ENCODE results near the gene TM2D3. TPM values are rescaled to one million over a fixed set of nuclear protein-coding genes. Genes with fewer than 3 reads are reported as not detected.

Gene TM2D3
- total RNA-seq, 1 experiment from 2014 or later: 48.8 TPM

- Mint-ChIP-seq H3K27ac (ENCODE audit: unreplicated experiment) (no peak overlapping the region), H3K27me3 (ENCODE audit: unreplicated experiment) (no peaks in the 10 kb centered on the region), H3K36me3 (ENCODE audit: insufficient read depth, unreplicated experiment) (peaks cover 73% of the 10 kb centered on the region), H3K9me3 (ENCODE audit: low read depth, unreplicated experiment) (no peaks in the 10 kb centered on the region), H3K4me1 (ENCODE audit: low read depth, unreplicated experiment) (peaks cover 7% of the 10 kb centered on the region), H3K4me3 (ENCODE audit: low read depth, unreplicated experiment) (no peak overlapping the region)
- CTCF ChIA-PET: interaction anchor here (1.4 kb wide), 1 partner anchor 358 kb away, joined by 5 read pairs; no protein-coding TSS in a partner anchor
- BruUV-seq (replicated peaks): no TSS peak
- TF ChIP-seq, protein P1, sequence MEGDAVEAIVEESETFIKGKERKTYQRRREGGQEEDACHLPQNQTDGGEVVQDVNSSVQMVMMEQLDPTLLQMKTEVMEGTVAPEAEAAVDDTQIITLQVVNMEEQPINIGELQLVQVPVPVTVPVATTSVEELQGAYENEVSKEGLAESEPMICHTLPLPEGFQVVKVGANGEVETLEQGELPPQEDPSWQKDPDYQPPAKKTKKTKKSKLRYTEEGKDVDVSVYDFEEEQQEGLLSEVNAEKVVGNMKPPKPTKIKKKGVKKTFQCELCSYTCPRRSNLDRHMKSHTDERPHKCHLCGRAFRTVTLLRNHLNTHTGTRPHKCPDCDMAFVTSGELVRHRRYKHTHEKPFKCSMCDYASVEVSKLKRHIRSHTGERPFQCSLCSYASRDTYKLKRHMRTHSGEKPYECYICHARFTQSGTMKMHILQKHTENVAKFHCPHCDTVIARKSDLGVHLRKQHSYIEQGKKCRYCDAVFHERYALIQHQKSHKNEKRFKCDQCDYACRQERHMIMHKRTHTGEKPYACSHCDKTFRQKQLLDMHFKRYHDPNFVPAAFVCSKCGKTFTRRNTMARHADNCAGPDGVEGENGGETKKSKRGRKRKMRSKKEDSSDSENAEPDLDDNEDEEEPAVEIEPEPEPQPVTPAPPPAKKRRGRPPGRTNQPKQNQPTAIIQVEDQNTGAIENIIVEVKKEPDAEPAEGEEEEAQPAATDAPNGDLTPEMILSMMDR (IDR thresholded peaks at IDR 0.05; ENCODE audit: unreplicated experiment): no peak
- no peak for DNase-seq
- intact Hi-C loops (cut with micrococcal nuclease; ENCODE audit: unreplicated experiment): no loop called here
These were observed 4.9 kb downstream of the TM2D3 start for GRCh38 chr15:101647251-101647650.

GRCh38 chr15:101646672-101647071, 5.5 kb downstream of the TM2D3 start:
- no peaks in the 10 kb centered on the region for H3K9me3 Mint-ChIP-seq (ENCODE audit: low read depth, unreplicated experiment)
- H3K27ac Mint-ChIP-seq (ENCODE audit: unreplicated experiment): no peak overlapping the region
- peaks cover 72% of the 10 kb centered on the region for H3K36me3 Mint-ChIP-seq (ENCODE audit: insufficient read depth, unreplicated experiment)
- H3K4me3 Mint-ChIP-seq (ENCODE audit: low read depth, unreplicated experiment): no peak overlapping the region
- intact Hi-C loops (cut with micrococcal nuclease; ENCODE audit: unreplicated experiment): no loop called here
- TF ChIP-seq, protein P1 (IDR thresholded peaks at IDR 0.05; ENCODE audit: unreplicated experiment): no peak
- no peaks in the 10 kb centered on the region for H3K27me3 Mint-ChIP-seq (ENCODE audit: unreplicated experiment)
- H3K4me1 Mint-ChIP-seq (ENCODE audit: low read depth, unreplicated experiment): peaks cover 7% of the 10 kb centered on the region
- CTCF ChIA-PET: interaction anchor here (1.4 kb wide), 1 partner anchor 358 kb away, joined by 5 read pairs; no protein-coding TSS in a partner anchor
- DNase-seq: no peak
- BruUV-seq (replicated peaks): no TSS peak

GRCh38 chr15:101642361-101642760, 9.8 kb downstream of the TM2D3 start:
- no peak overlapping the region for H3K27ac Mint-ChIP-seq (ENCODE audit: unreplicated experiment)

GRCh38 chr15:101641894-101642293, 10.3 kb downstream of the TM2D3 start:
- no peak for DNase-seq
- intact Hi-C loops (cut with micrococcal nuclease; ENCODE audit: unreplicated experiment): loop anchor here (1.0 to 5.0 kb wide), 4 partner anchors 65 to 342 kb away; no protein-coding TSS in a partner anchor
- Mint-ChIP-seq H3K27me3 (ENCODE audit: unreplicated experiment) (no peaks in the 10 kb centered on the region), H3K36me3 (ENCODE audit: insufficient read depth, unreplicated experiment) (peaks cover 46% of the 10 kb centered on the region), H3K4me1 (ENCODE audit: low read depth, unreplicated experiment) (peaks cover 7% of the 10 kb centered on the region), H3K4me3 (ENCODE audit: low read depth, unreplicated experiment) (no peak overlapping the region), H3K9me3 (ENCODE audit: low read depth, unreplicated experiment) (no peaks in the 10 kb centered on the region), H3K27ac (ENCODE audit: unreplicated experiment) (no peak overlapping the region)
- CTCF ChIA-PET: interaction anchor here (0.6 to 1.2 kb wide), 2 partner anchors 342 to 344 kb away, joined by 3 read pairs; no protein-coding TSS in a partner anchor
- TF ChIP-seq, protein P1 (IDR thresholded peaks at IDR 0.05; ENCODE audit: unreplicated experiment): no peak
- BruUV-seq (replicated peaks): no TSS peak

More at GRCh38 chr15:101642361-101642760, 9.8 kb downstream of the TM2D3 start:
- intact Hi-C loops (cut with micrococcal nuclease; ENCODE audit: unreplicated experiment): loop anchor here (5.0 kb wide), 1 partner anchor 65 kb away; no protein-coding TSS in a partner anchor
- DNase-seq: no peak
- CTCF ChIA-PET: interaction anchor here (1.1 kb wide), 1 partner anchor 92 kb away, joined by 3 read pairs; no protein-coding TSS in a partner anchor
- no peaks in the 10 kb centered on the region for H3K27me3 Mint-ChIP-seq (ENCODE audit: unreplicated experiment)
- peaks cover 46% of the 10 kb centered on the region for H3K36me3 Mint-ChIP-seq (ENCODE audit: insufficient read depth, unreplicated experiment)
- H3K4me1 Mint-ChIP-seq (ENCODE audit: low read depth, unreplicated experiment): peaks cover 7% of the 10 kb centered on the region
- no peak overlapping the region for H3K4me3 Mint-ChIP-seq (ENCODE audit: low read depth, unreplicated experiment)
- TF ChIP-seq, protein P1 (IDR thresholded peaks at IDR 0.05; ENCODE audit: unreplicated experiment): no peak
- no peaks in the 10 kb centered on the region for H3K9me3 Mint-ChIP-seq (ENCODE audit: low read depth, unreplicated experiment)
- BruUV-seq (replicated peaks): no TSS peak

Measured in Calu3 (cell line).